HG03432 (cell line): ENCODE measurements around the gene FAM118A.
"Not testable (repeated sequence)": the region's sequence is repeated elsewhere in the genome, so short reads cannot be mapped to it uniquely, and the experiment has no call there.

ENCODE experiments used
- ATAC-seq: cut with Tn5 transposase; IDR thresholded peaks from one replicate; pipeline ENCODE4 v1.9.1; 2021; ENCODE audit warnings: mild to moderate bottlenecking, moderate library complexity; ENCODE audit not compliant: unreplicated experiment

FAM118A gene

DNA sequence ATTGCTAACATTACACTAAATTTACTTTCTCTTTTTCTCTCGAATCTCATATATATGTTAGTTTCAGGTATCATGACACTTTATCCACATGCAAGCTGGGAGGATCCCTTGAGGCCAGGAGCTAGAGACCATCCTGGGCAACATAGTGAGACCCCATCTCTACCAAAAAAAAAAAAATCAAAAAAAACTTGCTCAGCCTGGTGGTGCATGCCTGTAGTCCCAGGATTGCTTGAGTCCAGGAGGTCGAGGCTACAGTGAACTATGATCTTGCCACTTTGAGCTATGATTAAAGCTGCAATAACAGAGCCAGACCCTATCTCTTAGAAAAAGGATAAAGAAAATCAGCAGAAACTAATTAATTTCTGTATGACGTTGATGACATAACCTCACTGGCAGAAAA, 28.7 kb upstream of the FAM118A start:
- no peak for ATAC-seq

DNA sequence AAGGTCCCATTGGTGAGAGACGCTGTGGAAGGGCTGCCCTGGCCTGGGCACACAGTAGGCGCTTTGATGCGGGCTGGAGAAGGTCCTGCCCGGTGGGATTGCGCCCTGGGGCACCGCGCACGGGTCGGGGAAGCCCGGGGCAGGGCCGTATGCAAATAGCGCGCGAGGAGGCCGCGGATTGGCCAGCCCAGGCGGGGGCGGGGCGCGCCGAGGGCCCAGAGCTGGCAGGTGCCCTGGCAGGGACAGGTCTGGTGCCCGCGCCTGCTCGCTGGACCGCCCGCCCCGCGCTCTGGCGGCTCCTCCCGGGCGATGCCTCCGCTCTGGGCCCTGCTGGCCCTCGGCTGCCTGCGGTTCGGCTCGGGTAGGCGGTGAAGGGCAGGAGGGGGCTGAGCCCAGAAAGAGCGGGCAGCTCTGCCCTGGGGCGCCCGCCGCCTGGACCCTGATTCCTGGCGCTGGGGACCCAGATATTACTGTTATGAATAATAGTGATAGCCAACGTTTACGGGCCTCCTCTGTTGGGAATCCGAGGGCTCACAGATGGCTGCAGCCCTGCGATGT, 24.9 kb upstream of the FAM118A start, which contains the start of gene UPK3A:
Gene UPK3A (plus strand): TSS at position 245 of the 558 bp plus-strand sequence. CDS start 65 bp downstream, at position 310.
- ATAC-seq: no peak

DNA sequence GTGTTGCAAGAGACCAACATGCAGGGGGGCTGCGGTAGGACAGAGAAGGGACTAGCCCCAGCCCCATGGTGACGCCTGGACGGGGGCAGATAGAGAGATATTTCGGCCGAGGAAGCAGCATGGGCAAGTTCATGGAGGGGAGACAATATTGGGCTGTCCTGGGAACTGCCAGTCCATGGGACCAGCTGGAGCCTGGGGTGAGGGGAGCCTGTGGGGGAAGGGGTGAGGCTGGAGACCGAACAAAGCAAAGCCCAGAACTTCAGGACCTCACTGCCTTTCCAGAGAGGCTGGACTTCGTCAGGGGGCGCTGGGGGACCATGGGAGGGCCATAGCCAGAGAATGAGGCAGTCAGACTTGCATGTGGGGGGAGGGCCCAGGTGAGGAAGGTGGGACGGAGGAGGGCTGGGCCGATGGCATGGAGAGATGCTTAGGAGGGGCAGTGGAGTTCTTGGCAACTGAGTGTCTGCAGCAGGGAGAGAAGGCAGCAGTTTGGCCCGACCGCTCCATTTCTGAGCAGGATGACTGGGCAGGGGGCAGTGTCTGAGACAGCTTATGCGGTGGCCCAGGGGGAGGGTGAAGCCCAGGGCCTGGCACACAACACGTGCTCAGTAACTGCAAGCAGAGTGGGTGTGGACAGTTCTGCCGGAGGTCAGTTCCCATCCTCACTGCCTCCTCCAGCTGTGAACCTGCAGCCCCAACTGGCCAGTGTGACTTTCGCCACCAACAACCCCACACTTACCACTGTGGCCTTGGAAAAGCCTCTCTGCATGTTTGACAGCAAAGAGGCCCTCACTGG, 24.3 kb upstream of the FAM118A start:
- no peak for ATAC-seq

DNA sequence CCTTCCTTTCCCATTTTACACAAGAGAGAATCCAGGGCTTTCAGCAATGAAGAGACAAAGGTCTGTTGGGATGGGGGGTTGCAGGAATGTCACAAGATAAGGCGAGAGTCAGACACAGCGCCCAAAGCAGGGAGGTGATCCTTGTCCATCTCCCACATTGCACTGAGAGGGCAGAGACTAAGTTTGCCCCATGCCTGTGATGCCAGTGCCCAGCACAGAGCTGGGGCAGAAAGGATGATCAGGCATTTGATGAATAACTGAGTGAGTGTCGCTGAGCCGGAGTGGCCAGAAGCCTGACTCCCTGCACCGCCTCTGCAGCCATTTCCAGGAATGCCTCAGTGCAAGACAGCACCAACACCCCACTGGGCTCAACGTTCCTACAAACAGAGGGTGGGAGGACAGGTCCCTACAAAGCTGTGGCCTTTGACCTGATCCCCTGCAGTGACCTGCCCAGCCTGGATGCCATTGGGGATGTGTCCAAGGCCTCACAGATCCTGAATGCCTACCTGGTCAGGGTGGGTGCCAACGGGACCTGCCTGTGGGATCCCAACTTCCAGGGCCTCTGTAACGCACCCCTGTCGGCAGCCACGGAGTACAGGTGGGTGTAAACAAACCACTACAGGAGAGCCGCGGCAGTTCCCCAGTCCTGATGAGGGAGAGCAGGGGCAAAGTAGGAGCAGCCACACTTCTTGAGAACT, 22.7 kb upstream of the FAM118A start:
- no peak for ATAC-seq

DNA sequence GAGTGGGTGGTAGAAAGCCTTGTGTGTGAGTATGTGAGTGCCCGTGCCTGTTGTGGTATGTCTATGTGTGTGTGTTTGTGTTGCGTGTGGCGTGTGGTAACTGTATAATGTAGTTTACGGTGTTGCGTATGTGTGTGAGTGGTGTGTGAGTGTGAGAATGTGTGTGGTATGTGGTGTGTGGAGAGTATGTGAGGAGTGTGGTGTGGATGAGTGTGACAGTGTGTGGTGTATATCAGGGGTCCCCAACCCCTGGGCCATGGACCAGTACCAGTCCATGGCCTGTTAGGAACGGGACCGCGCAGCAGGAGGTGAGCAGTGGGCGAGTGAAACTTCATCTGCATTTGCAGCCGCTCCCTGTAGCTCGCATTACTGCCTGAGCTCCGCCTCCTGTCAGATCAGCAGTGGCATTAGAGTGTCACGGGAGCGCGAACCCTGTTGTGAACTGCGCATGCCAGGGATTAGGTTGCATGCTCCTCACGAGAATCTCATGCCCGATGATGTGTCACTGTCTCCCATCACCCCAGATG, 19.3 kb upstream of the FAM118A start:
- no peak for ATAC-seq

DNA sequence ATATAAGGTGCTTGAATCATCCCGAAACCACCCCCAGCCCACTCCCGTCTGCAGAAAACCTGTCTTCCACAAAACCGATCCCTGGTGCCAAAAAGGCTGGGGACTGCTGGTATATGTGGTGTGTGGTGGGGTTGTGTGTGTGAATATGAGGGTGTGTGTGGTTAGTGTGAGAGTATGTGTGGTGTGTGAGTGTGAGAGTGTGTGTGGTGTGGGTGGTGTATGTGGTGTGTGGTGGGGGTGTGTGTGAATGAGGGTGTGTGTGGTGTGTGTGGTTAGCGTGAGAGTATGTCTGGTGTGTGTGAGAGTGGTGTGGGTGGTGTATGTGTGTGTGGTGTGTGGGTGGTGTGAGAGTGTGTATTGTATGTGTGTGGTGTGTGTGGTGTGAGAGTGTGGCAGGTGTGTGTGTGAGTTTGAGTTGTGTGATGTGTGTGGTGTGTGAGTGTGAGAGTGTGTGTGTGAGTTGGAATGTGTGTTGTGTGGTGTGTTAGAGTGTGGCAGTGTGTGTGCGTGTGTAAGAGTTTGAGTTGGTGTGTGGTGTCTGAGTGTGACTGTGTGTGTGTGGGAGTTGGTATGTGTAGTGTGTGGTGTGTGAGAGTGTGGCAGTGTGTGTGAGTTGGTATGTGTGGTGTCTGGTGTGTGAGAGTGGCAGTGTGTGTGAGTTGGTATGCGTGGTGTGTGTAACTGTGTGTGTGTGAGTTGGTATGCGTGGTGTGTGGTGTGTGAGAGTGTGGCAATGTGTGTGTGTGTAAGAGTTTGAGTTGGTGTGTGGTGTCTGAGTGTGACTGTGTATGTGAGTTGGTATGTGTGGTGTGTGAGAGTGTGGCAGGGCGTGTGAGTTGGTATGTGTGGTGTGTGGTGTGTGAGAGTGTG, 18.4 kb upstream of the FAM118A start:
- ATAC-seq: no peak

DNA sequence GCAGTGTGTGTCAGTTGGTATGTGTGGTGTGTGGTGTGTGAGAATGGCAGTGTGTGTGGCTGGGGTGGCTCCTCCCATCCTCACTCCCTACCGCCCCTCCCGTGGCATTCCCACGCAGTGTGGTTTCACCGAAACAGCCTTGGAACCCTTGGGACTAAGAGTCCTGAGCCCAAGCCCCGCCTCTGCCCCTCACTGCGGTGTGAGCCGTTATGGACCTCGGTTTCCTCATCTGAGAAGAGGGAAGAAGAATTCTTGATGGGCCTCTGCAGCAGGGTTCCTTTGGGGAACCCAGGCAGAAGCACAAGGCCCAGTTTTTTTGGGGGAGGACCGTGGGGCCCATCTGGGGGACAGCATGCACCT, 17.8 kb upstream of the FAM118A start:
- ATAC-seq: no peak

GRCh38 chr22:45292731-45293442, 16.8 kb upstream of the FAM118A start:
- no peak for ATAC-seq

DNA sequence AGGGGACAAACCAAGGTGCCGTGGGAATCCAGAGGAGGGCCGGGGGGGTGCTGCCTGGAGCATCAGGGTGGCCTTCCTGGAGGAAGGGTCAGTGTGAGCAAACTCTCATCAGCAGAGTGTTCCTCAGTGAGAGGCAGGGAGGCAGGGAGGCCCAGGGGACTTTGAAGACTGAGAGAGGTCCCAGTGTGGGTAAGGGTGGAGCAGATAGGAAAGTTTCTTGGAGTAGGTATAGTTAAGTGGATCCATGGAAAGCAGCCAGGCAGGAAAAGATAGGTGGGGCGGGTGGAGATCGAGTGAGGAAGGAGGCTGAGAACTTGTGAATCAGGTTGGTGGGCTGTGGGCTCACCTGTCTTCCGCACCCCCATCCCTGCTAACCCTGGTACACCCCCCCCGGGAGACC, 15.7 kb upstream of the FAM118A start:
- ATAC-seq: no peak

DNA sequence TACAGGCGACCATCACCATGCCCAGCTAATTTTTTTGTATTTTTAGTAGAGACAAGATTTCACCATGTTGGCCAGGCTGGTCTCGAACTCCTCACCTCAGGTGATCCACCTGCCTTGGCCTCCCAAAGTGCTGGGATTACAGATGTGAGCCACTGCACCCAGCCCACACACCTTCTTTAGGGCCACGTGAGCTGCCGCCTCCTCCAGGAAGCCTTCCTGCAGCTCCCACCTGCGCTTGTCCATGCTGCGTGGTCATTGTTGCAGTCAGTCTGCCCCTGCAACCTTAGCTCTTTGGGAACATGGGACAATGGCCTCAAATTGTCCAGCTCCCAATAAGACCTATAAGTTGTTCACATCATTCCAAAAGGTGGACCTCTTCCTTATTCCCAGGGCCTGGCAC, 14.7 kb upstream of the FAM118A start:
- ATAC-seq: not testable (repeated sequence)

GRCh38 chr22:45295492-45295891, 14.2 kb upstream of the FAM118A start:
- ATAC-seq: no peak

- ATAC-seq: no peak
Measured at GRCh38 chr22:45296628-45297297, 13.0 kb upstream of the FAM118A start.

- no peak for ATAC-seq
Measured at GRCh38 chr22:45298934-45299505, 10.7 kb upstream of the FAM118A start.

DNA sequence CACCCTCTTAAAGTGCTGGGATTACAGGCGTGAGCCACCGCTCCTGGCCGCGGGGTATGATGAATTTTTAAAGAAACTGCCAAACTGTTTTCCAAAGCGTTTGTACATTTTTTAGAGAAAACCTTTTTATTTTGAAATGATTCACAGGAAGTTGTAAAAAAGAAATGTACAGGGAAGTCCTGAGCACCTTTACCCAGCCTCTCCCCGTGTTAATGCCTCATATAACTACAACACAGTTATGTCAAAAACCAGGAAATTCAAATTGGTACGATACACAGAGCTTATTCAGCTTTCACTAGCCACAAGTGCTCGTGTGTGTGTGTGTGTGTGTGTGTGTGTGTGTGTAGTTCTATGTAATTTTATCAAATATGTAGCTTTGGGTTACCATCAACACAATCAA, 7.0 kb upstream of the FAM118A start:
- ATAC-seq: no peak

- ATAC-seq: no peak
Measured at GRCh38 chr22:45303181-45303580, 6.6 kb upstream of the FAM118A start.

DNA sequence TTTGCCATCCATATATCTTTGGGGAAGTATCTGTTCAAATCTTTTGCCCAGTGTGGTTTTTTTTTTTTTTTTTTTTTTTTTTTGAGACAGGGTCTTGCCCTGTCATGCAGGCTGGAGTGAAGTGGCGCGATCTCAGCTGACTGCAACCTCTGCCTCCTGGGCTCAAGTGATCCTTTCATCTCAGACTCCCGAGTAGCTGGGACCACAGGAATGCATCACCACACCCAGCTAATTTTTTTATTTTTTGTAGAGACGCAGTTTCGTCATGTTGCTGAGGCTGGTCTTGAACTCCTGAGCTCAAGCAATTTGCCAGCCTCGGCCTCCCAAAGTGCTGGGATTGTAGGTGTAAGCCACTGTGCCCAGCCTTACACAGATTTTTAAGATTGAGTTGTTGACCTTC, 4.8 kb upstream of the FAM118A start:
- no peak for ATAC-seq

DNA sequence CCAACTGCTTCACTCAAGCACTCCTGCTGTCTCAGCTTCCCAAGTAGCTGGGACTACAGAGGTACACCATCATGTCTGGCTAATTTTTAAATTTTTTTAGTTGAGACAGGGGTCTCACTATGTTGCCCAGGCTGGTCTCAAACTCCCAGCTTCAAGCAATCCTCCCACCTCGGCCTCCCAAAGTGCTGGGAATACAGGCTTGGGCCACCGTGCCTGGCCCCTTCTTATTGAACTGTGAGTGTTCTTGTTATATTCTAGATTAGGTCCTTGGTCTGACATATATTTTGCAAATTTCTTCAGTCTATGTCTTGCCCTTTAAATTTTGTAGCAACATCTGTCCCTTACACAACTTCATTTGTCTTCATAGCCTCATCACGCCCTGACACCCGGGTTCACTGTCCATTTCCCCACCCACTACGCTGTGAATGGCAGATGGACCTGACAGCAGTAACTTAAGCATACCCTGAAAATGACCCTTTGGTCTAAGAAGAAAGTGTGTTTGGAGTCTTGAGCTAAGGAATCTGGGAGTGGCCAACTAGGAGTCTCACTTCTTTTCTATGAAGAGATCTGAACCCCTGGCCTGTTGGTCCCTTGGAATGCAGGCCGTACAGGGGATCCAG, 4.2 kb upstream of the FAM118A start:
- no peak for ATAC-seq

- no peak for ATAC-seq
Measured at GRCh38 chr22:45306139-45306538, 3.6 kb upstream of the FAM118A start.

GRCh38 chr22:45308391-45308956, 1.3 kb upstream of the FAM118A start:
- ATAC-seq: no peak
